HG02870 (cell line): ENCODE measurements around the gene RNF220.
"Not testable (repeated sequence)": the region's sequence is repeated elsewhere in the genome, so short reads cannot be mapped to it uniquely, and the experiment has no call there.

Experiments
- ATAC-seq: cut with Tn5 transposase; IDR thresholded peaks from one replicate; pipeline ENCODE4 v1.9.1; 2021; ENCODE audit warnings: mild to moderate bottlenecking, moderate library complexity; ENCODE audit not compliant: unreplicated experiment

Gene RNF220

GRCh38 chr1:44485934-44486460 is 80.9 kb downstream of the RNF220 start:
- no peak for ATAC-seq

- ATAC-seq: no peak
These were observed 84.4 kb downstream of the RNF220 start for GRCh38 chr1:44489481-44489880.

DNA sequence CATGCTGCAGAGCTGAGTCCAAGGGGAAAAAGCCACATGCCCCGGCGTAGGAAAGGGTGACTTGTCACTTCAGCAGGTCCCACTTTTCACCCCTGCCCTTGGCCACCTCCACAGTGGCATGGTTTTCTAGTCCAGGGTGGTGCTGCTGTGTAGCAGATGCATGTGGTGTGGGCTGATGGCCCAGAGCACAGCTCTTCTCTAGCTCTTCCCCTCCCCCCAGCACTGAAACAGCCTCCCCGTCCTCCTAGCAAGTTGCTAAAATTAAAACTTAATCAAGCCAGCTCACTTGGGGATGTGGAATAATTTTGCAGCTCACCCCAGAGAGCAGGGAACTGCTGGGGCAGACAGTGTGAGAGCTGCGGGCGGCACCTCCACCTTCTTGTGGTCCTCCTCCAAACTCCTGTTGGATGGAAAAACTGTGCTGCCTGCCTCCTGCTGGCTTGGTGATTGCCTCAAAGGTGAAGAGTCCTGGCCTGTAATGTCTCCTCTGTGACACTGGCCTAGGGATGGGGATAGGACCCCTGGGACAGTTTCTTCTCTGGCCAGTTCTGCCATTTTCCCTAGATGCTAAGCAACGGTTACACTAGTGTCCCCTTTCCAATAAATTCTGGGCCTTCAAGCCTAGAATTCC is 91.6 kb downstream of the RNF220 start:
- ATAC-seq: no peak

DNA sequence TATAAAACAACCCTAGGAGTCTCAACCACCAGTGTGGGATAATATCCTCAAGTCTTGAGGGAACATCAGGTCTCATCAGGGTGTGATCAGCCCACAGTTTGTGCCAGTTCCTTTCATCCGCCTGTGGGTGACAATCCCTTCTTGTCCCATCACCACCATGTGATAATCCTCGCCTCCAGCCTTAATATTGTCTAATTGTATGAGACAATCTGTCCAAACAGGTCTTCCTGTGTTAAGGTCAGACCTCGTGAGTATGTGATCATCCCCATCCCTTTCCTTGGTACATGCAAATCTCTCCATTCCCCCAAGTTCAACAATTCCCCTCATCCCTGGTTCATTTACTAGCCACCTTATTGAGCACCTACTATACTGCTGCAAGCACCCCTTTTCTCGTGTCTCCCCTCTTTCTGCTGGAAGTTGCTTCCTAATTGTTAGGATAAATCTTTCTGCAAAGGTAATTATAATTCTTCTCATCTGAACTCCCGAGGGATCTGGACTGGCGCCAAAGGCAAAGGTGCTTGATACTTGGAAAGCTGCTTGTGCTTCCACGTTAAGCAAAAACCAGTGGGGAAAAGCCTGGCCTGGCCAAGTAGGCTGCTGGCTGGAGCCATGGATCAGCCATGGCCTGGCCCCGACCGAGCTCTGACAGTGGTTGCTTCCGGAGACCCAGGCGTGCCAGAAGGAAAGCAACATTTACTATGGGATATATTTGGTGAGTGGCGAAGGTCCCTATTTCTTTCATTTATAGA is 92.5 kb downstream of the RNF220 start:
- ATAC-seq: no peak

DNA sequence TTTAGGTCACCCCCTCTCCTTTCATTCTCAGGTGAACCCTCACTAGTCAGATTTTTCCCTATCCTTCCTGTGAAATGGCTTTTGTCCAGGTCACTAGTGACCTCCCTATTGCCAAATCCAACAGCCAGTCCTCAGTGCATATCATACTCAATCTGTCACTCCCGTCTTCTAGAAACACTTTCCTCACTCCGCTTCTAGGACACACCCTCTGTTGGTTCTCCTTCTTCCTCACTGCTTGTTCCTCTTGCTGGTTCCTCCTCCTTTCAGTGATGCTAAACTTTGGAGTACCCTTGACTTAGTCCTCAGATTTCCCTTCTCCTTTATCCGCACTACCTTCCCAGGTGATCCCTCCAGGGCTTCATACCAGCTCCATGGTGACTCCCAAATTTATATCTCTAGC is 94.3 kb downstream of the RNF220 start:
- ATAC-seq: no peak

- no peak for ATAC-seq
These were observed 95.4 kb downstream of the RNF220 start for GRCh38 chr1:44500181-44501046.

- no peak for ATAC-seq
These were observed 96.2 kb downstream of the RNF220 start for GRCh38 chr1:44501047-44501890.

DNA sequence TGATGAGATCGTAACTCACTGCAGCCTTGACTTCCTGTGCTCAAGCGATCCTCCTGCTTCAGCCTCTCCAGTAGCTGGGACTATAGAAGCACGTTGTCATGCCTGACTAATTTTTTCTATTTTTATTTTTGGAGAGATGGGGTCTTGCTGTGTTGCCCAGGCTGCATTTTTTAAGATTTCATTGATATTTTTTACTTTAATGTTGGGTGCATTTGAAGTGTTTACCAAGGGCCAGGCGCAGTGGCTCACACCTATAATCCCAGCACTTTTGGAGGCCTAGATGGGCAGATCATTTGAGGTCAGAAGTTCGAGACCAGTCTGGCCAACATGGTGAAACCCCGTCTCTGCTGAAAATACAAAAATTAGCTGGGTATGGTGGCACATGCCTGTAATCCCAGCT is 97.8 kb downstream of the RNF220 start:
- not testable (repeated sequence) for ATAC-seq

DNA sequence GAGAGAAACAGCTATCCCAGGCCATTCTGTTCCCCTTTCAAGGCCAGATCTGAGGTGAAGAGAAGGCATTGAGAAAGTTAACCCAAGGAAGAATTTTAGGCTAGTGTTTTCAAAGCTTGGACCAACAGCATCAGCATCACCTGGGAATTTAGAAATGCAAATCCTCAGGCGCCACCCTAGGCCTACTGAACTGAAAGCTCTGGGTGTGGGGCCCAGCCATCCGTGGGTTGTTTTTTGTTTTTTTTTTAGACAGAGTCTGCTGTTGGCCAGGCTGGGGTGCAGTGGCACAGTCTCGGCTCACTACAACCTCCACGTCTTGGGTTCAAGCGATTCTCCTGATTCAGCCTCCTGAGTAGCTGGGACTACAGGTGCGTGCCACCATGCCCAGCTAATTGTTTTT is 98.6 kb downstream of the RNF220 start:
- no peak for ATAC-seq

- ATAC-seq: no peak
These were observed 100.3 kb downstream of the RNF220 start for GRCh38 chr1:44505210-44505993.

DNA sequence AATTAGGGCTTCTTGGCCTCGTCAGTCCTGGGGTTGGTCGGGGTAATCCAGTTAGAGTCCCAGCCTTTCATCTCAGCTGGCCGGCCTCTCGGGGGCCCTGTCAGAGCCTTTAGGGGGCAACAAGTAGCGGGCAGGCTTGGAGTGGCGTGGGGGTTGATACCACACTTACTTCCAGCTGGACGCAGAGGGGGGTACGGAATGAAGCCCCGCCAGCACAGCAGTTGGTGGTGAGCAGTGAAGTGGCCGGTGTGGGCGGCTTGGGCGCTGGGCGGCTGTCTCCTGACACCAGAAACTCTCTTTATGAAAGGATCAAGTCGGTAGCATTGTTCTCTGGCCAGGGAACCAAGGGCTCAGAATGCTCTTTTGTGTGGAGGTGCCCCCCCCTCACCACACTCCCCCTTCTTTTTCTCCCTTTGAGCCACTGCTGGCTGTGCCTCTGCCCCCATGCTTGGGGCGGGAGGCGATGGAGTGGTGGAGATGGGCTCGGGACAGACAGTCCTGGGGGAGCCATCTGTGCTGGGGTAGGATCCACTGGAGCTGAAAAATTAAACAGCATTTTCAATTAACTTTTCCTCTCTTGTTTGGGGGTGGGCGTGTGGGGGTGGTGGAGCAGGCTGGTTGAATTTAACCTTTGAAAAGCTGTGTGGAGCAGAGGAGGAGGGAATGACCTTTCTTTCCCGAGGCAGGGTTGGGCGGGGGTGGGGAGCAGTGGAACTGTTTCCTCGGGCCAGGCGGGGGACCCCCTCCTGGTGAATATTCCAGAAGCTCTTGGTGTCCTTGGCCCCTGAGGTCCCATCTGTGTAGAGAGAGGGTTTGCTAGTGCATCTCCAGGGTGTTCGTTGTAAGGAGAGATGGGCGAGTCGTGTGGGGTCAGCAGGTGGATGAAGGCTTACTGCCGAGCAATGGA is 102.7 kb downstream of the RNF220 start:
- no peak for ATAC-seq

DNA sequence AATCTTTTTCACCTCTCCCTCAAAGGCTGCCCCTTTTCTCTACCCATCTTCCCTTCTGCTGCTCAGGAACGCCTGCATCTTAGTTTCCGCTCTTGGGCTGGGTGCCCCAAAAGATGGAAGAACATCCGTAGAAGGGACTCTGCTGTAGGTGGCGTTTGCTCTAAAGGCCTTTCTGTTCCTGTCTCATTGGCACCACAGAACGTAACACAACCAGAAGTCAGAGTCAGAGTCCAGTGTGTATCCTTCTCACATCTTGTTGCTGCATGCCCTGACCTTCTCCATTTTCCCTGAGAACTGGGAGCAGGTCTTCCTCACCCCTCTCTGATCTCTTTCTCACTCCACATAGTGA is 103.3 kb downstream of the RNF220 start:
- no peak for ATAC-seq

DNA sequence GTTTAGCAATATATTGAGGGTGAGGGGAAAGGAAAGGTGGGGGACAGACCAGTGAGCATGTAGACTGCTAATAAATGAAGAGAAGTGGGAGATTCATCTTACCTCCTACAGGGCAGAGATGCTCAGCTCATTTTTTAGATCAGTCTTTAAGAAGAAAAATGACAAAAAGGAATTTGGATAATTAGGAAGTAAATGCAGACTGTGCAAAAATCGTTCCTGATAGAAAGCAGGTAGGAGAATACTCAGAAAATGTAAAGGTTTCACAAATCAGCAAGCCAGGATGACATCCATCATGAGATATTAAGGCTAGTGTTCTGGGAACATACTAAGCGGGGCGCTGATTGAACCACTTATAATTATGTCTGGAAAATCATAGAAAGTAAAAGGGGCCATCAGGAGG is 106.3 kb downstream of the RNF220 start:
- ATAC-seq: no peak

DNA sequence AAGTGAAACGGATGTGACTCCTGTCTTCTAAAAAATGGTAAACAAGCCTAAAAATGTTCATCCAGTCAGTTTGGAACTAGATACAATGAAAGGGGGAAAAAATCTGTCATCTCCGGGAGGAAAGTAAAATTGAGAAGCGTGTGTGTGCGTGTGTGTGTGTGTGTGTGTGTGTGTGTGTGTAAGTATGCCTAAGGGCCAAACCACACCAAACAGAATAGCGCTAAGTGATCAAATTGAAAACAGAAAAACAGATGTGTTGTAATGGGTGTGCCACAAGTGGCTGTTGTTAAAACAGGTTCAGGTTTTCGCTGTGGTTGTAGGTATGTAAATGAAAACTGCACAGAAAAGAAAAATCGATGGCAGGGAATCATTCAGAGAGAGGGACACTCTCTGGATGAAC is 106.7 kb downstream of the RNF220 start:
- ATAC-seq: no peak

DNA sequence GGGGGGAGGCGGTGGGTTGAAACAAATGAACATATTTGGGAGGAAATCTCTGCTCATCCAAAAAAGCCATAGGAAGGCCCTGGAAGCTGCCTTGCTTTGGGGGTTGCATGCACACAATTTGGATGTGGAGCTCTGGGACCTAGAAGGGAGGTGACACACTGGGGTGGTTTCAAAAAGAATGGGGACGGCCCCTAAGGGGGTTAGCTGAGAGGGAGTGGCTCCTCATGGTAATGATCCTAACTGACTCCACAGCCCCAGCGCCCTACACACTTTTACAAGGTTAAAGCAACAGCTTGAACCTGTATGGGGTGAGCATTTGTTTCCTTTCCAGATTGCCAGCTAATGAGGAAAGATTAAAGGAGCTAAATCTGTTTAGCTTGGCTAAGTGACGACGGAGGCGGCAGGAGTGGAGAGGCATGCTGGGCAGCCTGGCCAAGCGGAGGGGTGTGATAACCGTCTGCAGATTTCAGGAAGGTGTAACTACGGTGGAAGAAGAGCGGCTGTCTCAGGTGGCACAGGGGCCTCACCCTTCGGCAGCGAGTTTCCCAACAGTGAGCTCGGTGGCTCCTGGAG is 107.3 kb downstream of the RNF220 start:
- no peak for ATAC-seq

GRCh38 chr1:44513111-44513510 is 108.1 kb downstream of the RNF220 start:
- ATAC-seq: no peak

DNA sequence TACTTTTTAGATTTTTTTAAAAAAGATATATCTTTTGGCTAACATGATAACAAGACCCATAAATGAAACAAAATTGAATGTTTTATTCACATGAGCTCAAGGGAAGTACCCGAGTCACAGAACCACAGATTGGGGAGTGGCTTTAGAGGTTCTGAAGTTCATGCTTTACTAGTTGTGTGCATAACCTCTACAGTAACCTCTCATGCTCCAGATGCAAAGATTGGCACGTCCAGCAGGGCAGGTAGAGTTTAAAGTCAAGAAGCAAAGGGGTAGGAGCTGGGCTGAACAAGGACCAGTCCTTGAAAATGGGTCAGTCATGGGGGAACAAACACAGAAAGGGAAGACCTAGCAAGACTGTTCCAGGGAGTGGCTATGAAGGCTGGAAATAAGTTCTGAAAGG is 109.6 kb downstream of the RNF220 start:
- ATAC-seq: no peak

GRCh38 chr1:44515416-44515815 is 110.4 kb downstream of the RNF220 start:
- ATAC-seq: no peak
